Endodermal cell (in vitro differentiated cells): ENCODE data around the gene WNK2. TPM values are rescaled to one million over a fixed set of nuclear protein-coding genes. Genes with fewer than 3 reads are reported as not detected.

Experiments used
- DNase-seq: peaks from one replicate; pipeline ENCODE4 v3.0.0-alpha.2; 2017
- H3K27ac ChIP-seq: 2 replicates; pipeline ENCODE4 v1.5.1; 2013; ENCODE audit warnings: mild to moderate bottlenecking, low read depth, low read length, moderate library complexity
- H3K27me3 ChIP-seq: 2 replicates; pipeline ENCODE4 v1.6.1; 2013; ENCODE audit warnings: mild to moderate bottlenecking, low read length, moderate library complexity; ENCODE audit not compliant: insufficient read depth, control insufficient read depth, poor library complexity, severe bottlenecking
- H3K36me3 ChIP-seq: 2 replicates; pipeline ENCODE4 v1.7.0; 2013; ENCODE audit warnings: mild to moderate bottlenecking, low read length, moderate library complexity; ENCODE audit not compliant: control insufficient read depth, insufficient read depth
- H3K4me1 ChIP-seq: one replicate; pipeline ENCODE4 v1.7.0; 2013; ENCODE audit warnings: low read length; ENCODE audit not compliant: control insufficient read depth, insufficient read depth
- H3K4me3 ChIP-seq: 2 replicates; pipeline ENCODE4 v1.5.1; 2013; ENCODE audit warnings: mild to moderate bottlenecking, low read length, moderate library complexity
- H3K9ac ChIP-seq: 2 replicates; pipeline ENCODE4 v1.6.1; 2013; ENCODE audit warnings: mild to moderate bottlenecking, low read length, moderate library complexity; ENCODE audit not compliant: poor library complexity, severe bottlenecking; ENCODE audit errors: extremely low read depth
- H3K9me3 ChIP-seq: 2 replicates; pipeline ENCODE4 v1.6.1; 2013; ENCODE audit warnings: mild to moderate bottlenecking, low read length, moderate library complexity; ENCODE audit not compliant: control insufficient read depth
- H3K27ac Mint-ChIP-seq: 2 replicates; pipeline ENCODE4 v1.8.0; 2020; ENCODE audit warnings: mixed read lengths
- H3K27me3 Mint-ChIP-seq: 2 replicates; pipeline ENCODE4 v1.8.0; 2021; ENCODE audit warnings: mild to moderate bottlenecking, mixed read lengths; ENCODE audit not compliant: insufficient read depth
- H3K36me3 Mint-ChIP-seq: 2 replicates; pipeline ENCODE4 v1.8.0; 2020; ENCODE audit warnings: low read depth, mixed read lengths
- H3K4me1 Mint-ChIP-seq: 2 replicates; pipeline ENCODE4 v1.8.0; 2020; ENCODE audit warnings: mixed read lengths
- H3K4me3 Mint-ChIP-seq: 2 replicates; pipeline ENCODE4 v1.8.0; 2020; ENCODE audit warnings: mild to moderate bottlenecking, moderate library complexity, mixed read lengths
- H3K9me3 Mint-ChIP-seq: 2 replicates; pipeline ENCODE4 v1.8.0; 2020; ENCODE audit warnings: mild to moderate bottlenecking, mixed read lengths
- WGBS, 2 experiments: methylation state at CpG; one replicate each; pipeline versions ENCODE4 v1.1.5 to v1.1.7; 2013; ENCODE audit warnings: missing lambda C conversion rate in 2 of 2, mixed read lengths in 1 of 2; ENCODE audit not compliant: insufficient coverage in 1 of 2, insufficient read length in 1 of 2; 5-methylcytosine and 5-hydroxymethylcytosine counted together
- total RNA-seq, 2 donors: library from RNA; stranded (reverse); fragmentation: NEBNext Ultra II Directional in 1 of 2; extraction: Animal tissue kit (Norgen Biotek cat#: 25700) in 1 of 2; gene quantifications; 2 replicates in 1 of 2; 3 replicates in 1 of 2; pipeline ENCODE4 v1.2.1, GENCODE V29; 2021
- TF ChIP-seq, protein P1 (sequence below): fragments of 200-600 bp; sonication (generic); conservative IDR thresholded peaks from 2 replicates; pipeline ENCODE4 v1.5.0; 2021; ENCODE audit warnings: antibody characterized with exemption, mild to moderate bottlenecking

WNK2 gene
- total RNA-seq, 2 donors from 2014 or later = 46.1 to 48.8 TPM

DNA sequence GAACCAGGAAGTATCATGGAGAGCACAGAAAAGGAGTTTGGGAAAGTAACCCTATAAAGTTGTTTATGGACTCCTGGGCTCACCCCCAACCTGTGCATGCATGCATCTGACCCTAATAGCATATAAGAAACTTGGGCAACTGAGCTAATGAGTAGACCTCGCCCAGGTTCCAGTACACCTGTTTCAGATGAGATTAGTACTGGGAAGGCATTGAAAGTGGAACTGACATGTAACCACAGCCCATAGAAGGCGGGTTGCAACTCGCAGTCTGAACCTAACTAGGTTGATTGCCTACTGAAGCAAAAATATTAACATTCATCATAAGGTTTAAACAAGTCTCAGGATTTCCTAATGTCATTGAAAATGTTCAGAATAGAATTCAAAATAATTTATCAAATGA lies 87.0 kb downstream of the WNK2 start:
- TF ChIP-seq, protein P1, sequence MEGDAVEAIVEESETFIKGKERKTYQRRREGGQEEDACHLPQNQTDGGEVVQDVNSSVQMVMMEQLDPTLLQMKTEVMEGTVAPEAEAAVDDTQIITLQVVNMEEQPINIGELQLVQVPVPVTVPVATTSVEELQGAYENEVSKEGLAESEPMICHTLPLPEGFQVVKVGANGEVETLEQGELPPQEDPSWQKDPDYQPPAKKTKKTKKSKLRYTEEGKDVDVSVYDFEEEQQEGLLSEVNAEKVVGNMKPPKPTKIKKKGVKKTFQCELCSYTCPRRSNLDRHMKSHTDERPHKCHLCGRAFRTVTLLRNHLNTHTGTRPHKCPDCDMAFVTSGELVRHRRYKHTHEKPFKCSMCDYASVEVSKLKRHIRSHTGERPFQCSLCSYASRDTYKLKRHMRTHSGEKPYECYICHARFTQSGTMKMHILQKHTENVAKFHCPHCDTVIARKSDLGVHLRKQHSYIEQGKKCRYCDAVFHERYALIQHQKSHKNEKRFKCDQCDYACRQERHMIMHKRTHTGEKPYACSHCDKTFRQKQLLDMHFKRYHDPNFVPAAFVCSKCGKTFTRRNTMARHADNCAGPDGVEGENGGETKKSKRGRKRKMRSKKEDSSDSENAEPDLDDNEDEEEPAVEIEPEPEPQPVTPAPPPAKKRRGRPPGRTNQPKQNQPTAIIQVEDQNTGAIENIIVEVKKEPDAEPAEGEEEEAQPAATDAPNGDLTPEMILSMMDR = no peak
- Histone ChIP-seq H3K4me1 (no peaks in the 10 kb centered on the region), H3K9me3 (no peaks in the 10 kb centered on the region), H3K27me3 (no peaks in the 10 kb centered on the region), H3K27ac (no peak overlapping the region), H3K4me3 (no peak overlapping the region), H3K9ac (no peak overlapping the region), H3K36me3 (peaks cover 4% of the 10 kb centered on the region)
- H3K36me3 Mint-ChIP-seq = peaks cover 30% of the 10 kb centered on the region
- H3K27ac Mint-ChIP-seq = no peak overlapping the region
- 93 to 100% methylated on average over 3 of the region's 3 CpGs for WGBS, 2 experiments
- H3K27me3 Mint-ChIP-seq = no peaks in the 10 kb centered on the region
- H3K4me1 Mint-ChIP-seq = no peaks in the 10 kb centered on the region
- peaks cover 3% of the 10 kb centered on the region for H3K9me3 Mint-ChIP-seq
- no peak overlapping the region for H3K4me3 Mint-ChIP-seq
- no peak for DNase-seq

GRCh38 chr9:93276973-93277372 lies 93.0 kb downstream of the WNK2 start:
- Mint-ChIP-seq H3K27ac (no peak overlapping the region), H3K4me3 (no peak overlapping the region), H3K27me3 (no peaks in the 10 kb centered on the region), H3K4me1 (no peaks in the 10 kb centered on the region), H3K36me3 (peaks cover 12% of the 10 kb centered on the region), H3K9me3 (no peaks in the 10 kb centered on the region)
- DNase-seq = no peak
- no peaks in the 10 kb centered on the region for H3K9me3 ChIP-seq
- H3K36me3 ChIP-seq = no peaks in the 10 kb centered on the region
- H3K4me1 ChIP-seq = no peaks in the 10 kb centered on the region
- no peak overlapping the region for H3K9ac ChIP-seq
- no peaks in the 10 kb centered on the region for H3K27me3 ChIP-seq
- H3K4me3 ChIP-seq = no peak overlapping the region
- TF ChIP-seq, protein P1 = no peak
- H3K27ac ChIP-seq = no peak overlapping the region
- WGBS, 2 experiments = 90 to 97% methylated on average over 5 of the region's 5 CpGs

DNA sequence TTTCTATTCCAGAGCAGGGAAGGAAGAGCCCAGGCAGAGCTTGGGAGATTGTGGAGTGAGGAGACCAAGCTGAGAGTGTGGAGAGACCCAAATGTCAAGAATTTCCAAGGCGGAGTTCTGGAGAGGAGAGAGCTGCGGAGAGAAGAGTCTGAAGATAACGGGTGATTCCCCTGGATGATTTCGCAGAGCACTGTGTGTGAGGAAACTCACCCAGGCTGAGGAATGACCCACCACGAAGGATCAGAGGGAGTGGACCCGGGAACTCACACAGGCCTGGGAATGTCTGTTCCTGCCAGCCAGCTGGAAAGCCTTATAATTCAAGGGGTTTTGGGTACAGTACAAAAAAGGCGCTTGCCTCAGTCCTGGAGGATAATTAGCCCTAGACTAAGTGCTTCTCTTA lies 94.2 kb downstream of the WNK2 start:
- Histone ChIP-seq H3K36me3 (no peaks in the 10 kb centered on the region), H3K9ac (no peak overlapping the region), H3K4me1 (no peaks in the 10 kb centered on the region), H3K27ac (no peak overlapping the region), H3K9me3 (no peaks in the 10 kb centered on the region), H3K27me3 (no peaks in the 10 kb centered on the region), H3K4me3 (no peak overlapping the region)
- Mint-ChIP-seq H3K9me3 (no peaks in the 10 kb centered on the region), H3K27ac (no peak overlapping the region), H3K27me3 (no peaks in the 10 kb centered on the region), H3K36me3 (peaks cover 9% of the 10 kb centered on the region), H3K4me1 (no peaks in the 10 kb centered on the region), H3K4me3 (no peak overlapping the region)
- TF ChIP-seq, protein P1 = no peak
- no peak for DNase-seq
- WGBS, 2 experiments = 86 to 88% methylated on average over 6 to 7 of the region's 7 CpGs
